ENCODE results near the gene SFXN5.

Gene SFXN5

GRCh38 chr2:73053316-73054114, 18.0 kb downstream of the SFXN5 start:
- peak; percentile 38 for DNase-seq (ENCODE audit: low read depth)

GRCh38 chr2:73050121-73050545, 21.4 kb downstream of the SFXN5 start:
- DNase-seq (ENCODE audit: low read depth): peak; percentile 30

GRCh38 chr2:73043929-73044832, 27.3 kb downstream of the SFXN5 start:
- no peak for DNase-seq (ENCODE audit: low read depth)

- no peak for DNase-seq (ENCODE audit: low read depth)
Measured at GRCh38 chr2:73043276-73043675, 28.2 kb downstream of the SFXN5 start.

- DNase-seq (ENCODE audit: low read depth): no peak
Measured at GRCh38 chr2:73037947-73038585, 33.4 kb downstream of the SFXN5 start.

- no peak for DNase-seq (ENCODE audit: low read depth)
Measured at GRCh38 chr2:73036766-73037165, 34.7 kb downstream of the SFXN5 start.

GRCh38 chr2:73035899-73036711, 35.4 kb downstream of the SFXN5 start:
- no peak for DNase-seq (ENCODE audit: low read depth)

- DNase-seq (ENCODE audit: low read depth): no peak
Measured at GRCh38 chr2:73034661-73035375, 36.7 kb downstream of the SFXN5 start.

- no peak for DNase-seq (ENCODE audit: low read depth)
Measured at GRCh38 chr2:73033766-73034381, 37.6 kb downstream of the SFXN5 start.

GRCh38 chr2:73033142-73033765, 38.3 kb downstream of the SFXN5 start:
- DNase-seq (ENCODE audit: low read depth): no peak

- DNase-seq (ENCODE audit: low read depth): no peak
Measured at GRCh38 chr2:73032702-73033097, 38.8 kb downstream of the SFXN5 start.

GRCh38 chr2:73031725-73032701, 39.5 kb downstream of the SFXN5 start:
- no peak for DNase-seq (ENCODE audit: low read depth)

- no peak for DNase-seq (ENCODE audit: low read depth)
Measured at GRCh38 chr2:73031095-73031678, 40.3 kb downstream of the SFXN5 start.

- DNase-seq (ENCODE audit: low read depth): no peak
Measured at GRCh38 chr2:73028841-73029240, 42.7 kb downstream of the SFXN5 start.

GRCh38 chr2:73027340-73027739, 44.2 kb downstream of the SFXN5 start:
- DNase-seq (ENCODE audit: low read depth): no peak

GRCh38 chr2:73023497-73023896, 48.0 kb downstream of the SFXN5 start:
- no peak for DNase-seq (ENCODE audit: low read depth)

GRCh38 chr2:73022024-73022568, 49.4 kb downstream of the SFXN5 start:
- no peak for DNase-seq (ENCODE audit: low read depth)

- no peak for DNase-seq (ENCODE audit: low read depth)
Measured at GRCh38 chr2:73021371-73022010, 50.0 kb downstream of the SFXN5 start.
